ENCODE results near the gene OGA. TPM values are rescaled to one million over a fixed set of nuclear protein-coding genes. Genes with fewer than 3 reads are reported as not detected.

Gene OGA
- total and polyA plus RNA-seq, 2 donors (not counting 1 experiment from before 2014, with no cell fraction given) = 128 to 418 TPM

- Histone ChIP-seq H3K27ac (ENCODE audit: low read length in 2 of 2) (no peak overlapping the region), H3K9me3 (ENCODE audit: control extremely low read depth in 1 of 3, control insufficient read depth in 2 of 3, insufficient read depth in 1 of 3, low read length in 2 of 3) (no peaks in the 10 kb centered on the region), H2AFZ (ENCODE audit: insufficient read depth, low read depth, low read length, poor library complexity, severe bottlenecking) (no peak overlapping the region), H3K27me3 (replicated peaks in 1 of 4; ENCODE audit: control extremely low read depth in 1 of 4, control insufficient read depth in 3 of 4, insufficient read depth in 4 of 4, low read length in 3 of 4) (no peaks in the 10 kb centered on the region), H3K4me1 (ENCODE audit: control insufficient read depth in 2 of 2, insufficient read depth in 2 of 2, low read length in 2 of 2) (peaks cover 9 to 12% of the 10 kb centered on the region in 2 donors), H3K4me3 (ENCODE audit: control extremely low read depth in 1 of 5, extremely low read depth in 1 of 5, insufficient read depth in 1 of 5, low read depth in 2 of 5, low read length in 4 of 5) (no peak overlapping the region), H3K79me2 (ENCODE audit: control insufficient read depth, insufficient read depth, low read length) (peaks cover 24% of the 10 kb centered on the region), H4K20me1 (ENCODE audit: control insufficient read depth, insufficient read depth, low read length, poor library complexity, severe bottlenecking) (peaks cover 8% of the 10 kb centered on the region), H3K4me2 (replicated peaks; ENCODE audit: low read depth, low read length, poor library complexity, severe bottlenecking) (no peak overlapping the region), H3K36me3 (replicated peaks in 1 of 2; ENCODE audit: control extremely low read depth in 1 of 2, control insufficient read depth in 1 of 2, extremely low read depth in 1 of 2, insufficient read depth in 2 of 2, low read length in 1 of 2) (peaks cover 0 to 42% of the 10 kb centered on the region in 2 experiments), H3K9ac (ENCODE audit: low read length) (no peak overlapping the region)
- ChIA-PET CTCF (interaction anchor here (0.8 to 4.0 kb wide), 5 partner anchors 8 to 224 kb away, joined by 3 to 23 read pairs (median 5); no protein-coding TSS in a partner anchor), POLR2A (interaction anchor here (1.0 kb wide), 1 partner anchor 8 kb away, joined by 3 read pairs; no protein-coding TSS in a partner anchor)
- peaks cover 10% of the 10 kb centered on the region for H3K4me1 Mint-ChIP-seq
- 89% methylated on average over 3 of the region's 3 CpGs for WGBS (ENCODE audit: insufficient coverage)
- H3K27ac Mint-ChIP-seq = peak overlapping the region; percentile 37
- no peaks in the 10 kb centered on the region for H3K9me3 Mint-ChIP-seq (ENCODE audit: insufficient read depth)
- no peak for ATAC-seq (ENCODE audit: low read depth)
- intact Hi-C loops (cut with micrococcal nuclease) = no loop called here
- no peak overlapping the region for H3K4me3 Mint-ChIP-seq
- TF ChIP-seq, protein P1, sequence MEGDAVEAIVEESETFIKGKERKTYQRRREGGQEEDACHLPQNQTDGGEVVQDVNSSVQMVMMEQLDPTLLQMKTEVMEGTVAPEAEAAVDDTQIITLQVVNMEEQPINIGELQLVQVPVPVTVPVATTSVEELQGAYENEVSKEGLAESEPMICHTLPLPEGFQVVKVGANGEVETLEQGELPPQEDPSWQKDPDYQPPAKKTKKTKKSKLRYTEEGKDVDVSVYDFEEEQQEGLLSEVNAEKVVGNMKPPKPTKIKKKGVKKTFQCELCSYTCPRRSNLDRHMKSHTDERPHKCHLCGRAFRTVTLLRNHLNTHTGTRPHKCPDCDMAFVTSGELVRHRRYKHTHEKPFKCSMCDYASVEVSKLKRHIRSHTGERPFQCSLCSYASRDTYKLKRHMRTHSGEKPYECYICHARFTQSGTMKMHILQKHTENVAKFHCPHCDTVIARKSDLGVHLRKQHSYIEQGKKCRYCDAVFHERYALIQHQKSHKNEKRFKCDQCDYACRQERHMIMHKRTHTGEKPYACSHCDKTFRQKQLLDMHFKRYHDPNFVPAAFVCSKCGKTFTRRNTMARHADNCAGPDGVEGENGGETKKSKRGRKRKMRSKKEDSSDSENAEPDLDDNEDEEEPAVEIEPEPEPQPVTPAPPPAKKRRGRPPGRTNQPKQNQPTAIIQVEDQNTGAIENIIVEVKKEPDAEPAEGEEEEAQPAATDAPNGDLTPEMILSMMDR (IDR thresholded peaks at IDR 0.05) = no peak
- TF ChIP-seq EZH2 (IDR thresholded peaks at IDR 0.05; ENCODE audit: borderline replicate concordance, insufficient read depth, low read depth, low read length, poor library complexity, severe bottlenecking) = no peak
- no peaks in the 10 kb centered on the region for H3K27me3 Mint-ChIP-seq
- no peak for DNase-seq
Measured at GRCh38 chr10:101848894-101849351, 30.7 kb upstream of the OGA start.

GRCh38 chr10:101848408-101848807, 30.2 kb upstream of the OGA start:
- Histone ChIP-seq H3K27me3 (replicated peaks in 1 of 4; ENCODE audit: control extremely low read depth in 1 of 4, control insufficient read depth in 3 of 4, insufficient read depth in 4 of 4, low read length in 3 of 4) (no peaks in the 10 kb centered on the region), H3K4me2 (replicated peaks; ENCODE audit: low read depth, low read length, poor library complexity, severe bottlenecking) (no peak overlapping the region), H3K9me3 (ENCODE audit: control extremely low read depth in 1 of 3, control insufficient read depth in 2 of 3, insufficient read depth in 1 of 3, low read length in 2 of 3) (no peaks in the 10 kb centered on the region), H4K20me1 (ENCODE audit: control insufficient read depth, insufficient read depth, low read length, poor library complexity, severe bottlenecking) (peaks cover 7% of the 10 kb centered on the region), H3K9ac (ENCODE audit: low read length) (no peak overlapping the region), H3K79me2 (ENCODE audit: control insufficient read depth, insufficient read depth, low read length) (peaks cover 24% of the 10 kb centered on the region), H3K4me1 (ENCODE audit: control insufficient read depth in 2 of 2, insufficient read depth in 2 of 2, low read length in 2 of 2) (peaks cover 9 to 13% of the 10 kb centered on the region in 2 donors), H3K36me3 (replicated peaks in 1 of 2; ENCODE audit: control extremely low read depth in 1 of 2, control insufficient read depth in 1 of 2, extremely low read depth in 1 of 2, insufficient read depth in 2 of 2, low read length in 1 of 2) (peaks cover 0 to 42% of the 10 kb centered on the region in 2 experiments), H3K4me3 (ENCODE audit: control extremely low read depth in 1 of 5, extremely low read depth in 1 of 5, insufficient read depth in 1 of 5, low read depth in 2 of 5, low read length in 4 of 5) (no peak overlapping the region), H3K27ac (ENCODE audit: low read length in 2 of 2) (no peak overlapping the region), H2AFZ (ENCODE audit: insufficient read depth, low read depth, low read length, poor library complexity, severe bottlenecking) (no peak overlapping the region)
- Mint-ChIP-seq H3K27me3 (no peaks in the 10 kb centered on the region), H3K4me1 (peaks cover 10% of the 10 kb centered on the region), H3K4me3 (no peak overlapping the region), H3K27ac (no peak overlapping the region), H3K9me3 (ENCODE audit: insufficient read depth) (no peaks in the 10 kb centered on the region)
- intact Hi-C loops (cut with micrococcal nuclease) = no loop called here
- ATAC-seq (ENCODE audit: low read depth) (no peak), DNase-seq (no peak)
- ChIA-PET POLR2A (no interaction called here), CTCF (interaction anchor here (0.8 to 4.0 kb wide), 4 partner anchors 9 to 225 kb away, joined by 3 to 23 read pairs (median 5); no protein-coding TSS in a partner anchor)
- WGBS (ENCODE audit: insufficient coverage) = 92% methylated on average over 4 of the region's 4 CpGs
- TF ChIP-seq, protein P1 (IDR thresholded peaks at IDR 0.05) = no peak
- no peak for TF ChIP-seq EZH2 (IDR thresholded peaks at IDR 0.05; ENCODE audit: borderline replicate concordance, insufficient read depth, low read depth, low read length, poor library complexity, severe bottlenecking)

All from B cell (primary cell).